Sigmoid colon (tissue), 7 donors: Measurements from ENCODE around the gene ARSI. TPM values are rescaled to one million over a fixed set of nuclear protein-coding genes. Genes with fewer than 3 reads are reported as not detected.

Source experiments
- DNase-seq: peaks from one replicate; pipeline ENCODE4 v3.0.0-alpha.2; 2019
- H3K27ac ChIP-seq, 4 donors: fragments of 200-600 bp; sonication (generic); one replicate each; pipeline ENCODE4 v1.5.1; 2016 to 2019; ENCODE audit warnings: mild to moderate bottlenecking in 1 of 4
- H3K27me3 ChIP-seq, 3 donors: fragments of 200-600 bp; sonication (generic); one replicate each; pipeline ENCODE4 v1.5.1; 2019; ENCODE audit warnings: mild to moderate bottlenecking in 1 of 3
- H3K36me3 ChIP-seq, 4 donors: fragments of 200-600 bp; sonication (generic); one replicate each; pipeline ENCODE4 v1.5.1; 2016 to 2019
- H3K4me1 ChIP-seq, 4 donors: fragments of 200-600 bp; sonication (generic); one replicate each; pipeline ENCODE4 v1.5.1; 2017 to 2019
- H3K4me3 ChIP-seq, 4 donors: fragments of 200-600 bp; sonication (generic); one replicate each; pipeline ENCODE4 v1.5.1; 2017 to 2019; ENCODE audit warnings: mild to moderate bottlenecking in 2 of 4, moderate library complexity in 1 of 4
- H3K9me3 ChIP-seq, 4 donors: fragments of 200-600 bp in 3 of 4; sonication (generic) in 3 of 4; one replicate each; pipeline versions ENCODE4 v1.5.1 to v1.6.1; 2013 to 2019
- CTCF ChIP-seq, 4 experiments: fragments of 450-650 bp in 3 of 4; fragments of 200-600 bp in 1 of 4; IDR thresholded peaks; one replicate each; pipeline ENCODE4 v1.5.1; 2016 to 2019; ENCODE audit warnings: antibody characterized with exemption in 4 of 4, mild to moderate bottlenecking in 3 of 4, moderate library complexity in 2 of 4
- EP300 ChIP-seq, 4 donors: sonication (generic); formaldehyde crosslinking; IDR thresholded peaks; one replicate each; pipeline ENCODE4 v1.6.1; 2017; ENCODE audit warnings: antibody characterized with exemption in 4 of 4
- POLR2A ChIP-seq, 2 donors: fragments of 450-650 bp; IDR thresholded peaks; one replicate each; pipeline ENCODE4 v1.6.1; 2016; ENCODE audit warnings: antibody characterized with exemption in 2 of 2, mild to moderate bottlenecking in 2 of 2, moderate library complexity in 2 of 2
- POLR2AphosphoS5 ChIP-seq, 4 donors: sonication (generic); formaldehyde crosslinking; IDR thresholded peaks; one replicate each; pipeline ENCODE4 v1.6.1; 2017; ENCODE audit warnings: antibody characterized with exemption in 4 of 4
- WGBS, 2 donors: extraction: QIAGEN DNeasy Blood & Tissue Kit; methylation state at CpG; one replicate each; pipeline ENCODE4 v1.1.7; 2013; 5-methylcytosine and 5-hydroxymethylcytosine counted together
- intact Hi-C: fragments of 100-400 bp; cut with DNase I; formaldehyde crosslinking; loops from one replicate; pipeline ENCODE4 v1.15.1; 2023
- polyA plus RNA-seq, 3 donors: library from polyadenylated mRNA; stranded (reverse); fragments of 200-250 nt; gene quantifications; one replicate each; pipeline ENCODE4 v1.2.3, GENCODE V29; 2013
- total RNA-seq, 4 donors: library from RNA; depleted of rRNA; stranded (reverse); fragments of >200 nt; gene quantifications; one replicate each; pipeline ENCODE4 v1.1.0, GENCODE V29; 2016
- donor health status: healthy with polysubstance abuse.
- donor health status: Bipolar disorder and iron deficiency.
- donor health status: healthy.

The ARSI gene
- total and polyA plus RNA-seq, 7 donors = 0.63 to 3.3 (median 1.5) TPM; not detected in 2

GRCh38 chr5:150288791-150289190, 13.9 kb downstream of the ARSI start:
- no peaks in the 10 kb centered on the region for H3K4me1 ChIP-seq
- intact Hi-C loops = no loop called here

GRCh38 chr5:150288361-150288760, 14.3 kb downstream of the ARSI start:
- H3K4me3 ChIP-seq = no peak overlapping the region
- no peaks in the 10 kb centered on the region for H3K36me3 ChIP-seq
- no peak for TF ChIP-seq EP300 (IDR thresholded peaks at IDR 0.05)
- no peak for TF ChIP-seq POLR2A (IDR thresholded peaks at IDR 0.05)
- TF ChIP-seq CTCF (IDR thresholded peaks at IDR 0.05) = no peak
- TF ChIP-seq POLR2AphosphoS5 (IDR thresholded peaks at IDR 0.05) = no peak
- H3K9me3 ChIP-seq = no peaks in the 10 kb centered on the region
- intact Hi-C loops = no loop called here
- H3K27ac ChIP-seq = no peak overlapping the region
- no peaks in the 10 kb centered on the region for H3K27me3 ChIP-seq
- WGBS, 2 donors = 80 to 90% methylated on average over 4 of the region's 4 CpGs
- DNase-seq = no peak
- H3K4me1 ChIP-seq = no peaks in the 10 kb centered on the region

More at GRCh38 chr5:150288791-150289190, 13.9 kb downstream of the ARSI start:
- WGBS, 2 donors = 54 to 60% methylated on average over 6 of the region's 6 CpGs
- no peak overlapping the region for H3K4me3 ChIP-seq
- TF ChIP-seq EP300 (IDR thresholded peaks at IDR 0.05) (no peak), POLR2AphosphoS5 (IDR thresholded peaks at IDR 0.05) (no peak), CTCF (IDR thresholded peaks at IDR 0.05) (no peak), POLR2A (IDR thresholded peaks at IDR 0.05) (no peak)
- no peaks in the 10 kb centered on the region for H3K9me3 ChIP-seq
- no peak overlapping the region for H3K27ac ChIP-seq
- H3K36me3 ChIP-seq = no peaks in the 10 kb centered on the region
- DNase-seq = no peak
- H3K27me3 ChIP-seq = no peaks in the 10 kb centered on the region

DNA sequence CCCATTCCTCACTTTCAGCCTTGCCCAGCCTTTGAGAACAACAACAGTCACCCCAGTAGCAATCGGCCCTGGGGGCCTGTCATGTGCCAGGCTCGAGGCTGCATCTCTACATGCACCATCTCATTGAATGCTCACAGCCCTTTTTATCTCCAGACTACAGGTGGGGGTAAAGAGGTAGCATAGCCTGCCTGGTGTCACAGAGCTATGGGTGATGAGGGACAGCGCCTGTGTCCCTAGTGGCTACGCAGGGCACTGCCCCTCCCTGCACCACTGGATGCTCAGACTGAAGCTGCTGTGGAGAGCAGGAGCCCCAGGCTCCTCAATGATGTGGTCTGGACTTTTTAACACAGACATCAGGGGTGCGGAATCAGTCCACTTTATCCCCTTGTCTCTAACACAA, 15.9 kb downstream of the ARSI start:
- H3K4me3 ChIP-seq = no peak overlapping the region
- H3K27ac ChIP-seq = no peak overlapping the region
- no peaks in the 10 kb centered on the region for H3K4me1 ChIP-seq
- H3K36me3 ChIP-seq = no peaks in the 10 kb centered on the region
- no peaks in the 10 kb centered on the region for H3K27me3 ChIP-seq
- no peaks in the 10 kb centered on the region for H3K9me3 ChIP-seq
- intact Hi-C loops = no loop called here
- no peak for DNase-seq
- 49 to 73% methylated on average over 5 of the region's 5 CpGs for WGBS, 2 donors
- TF ChIP-seq EP300 (IDR thresholded peaks at IDR 0.05) = no peak
- no peak for TF ChIP-seq POLR2AphosphoS5 (IDR thresholded peaks at IDR 0.05)
- no peak for TF ChIP-seq CTCF (IDR thresholded peaks at IDR 0.05)
- no peak for TF ChIP-seq POLR2A (IDR thresholded peaks at IDR 0.05)

GRCh38 chr5:150285114-150285513, 17.6 kb downstream of the ARSI start:
- intact Hi-C loops = no loop called here
- no peak for TF ChIP-seq CTCF (IDR thresholded peaks at IDR 0.05)
- no peak for TF ChIP-seq EP300 (IDR thresholded peaks at IDR 0.05)
- no peak for TF ChIP-seq POLR2A (IDR thresholded peaks at IDR 0.05)
- no peak for TF ChIP-seq POLR2AphosphoS5 (IDR thresholded peaks at IDR 0.05)
- no peak overlapping the region for H3K4me3 ChIP-seq
- H3K27ac ChIP-seq = no peak overlapping the region
- no peaks in the 10 kb centered on the region for H3K9me3 ChIP-seq
- no peak for DNase-seq
- H3K4me1 ChIP-seq = no peaks in the 10 kb centered on the region
- H3K36me3 ChIP-seq = no peaks in the 10 kb centered on the region
- 92 to 96% methylated on average over 7 of the region's 7 CpGs for WGBS, 2 donors
- no peaks in the 10 kb centered on the region for H3K27me3 ChIP-seq

DNA sequence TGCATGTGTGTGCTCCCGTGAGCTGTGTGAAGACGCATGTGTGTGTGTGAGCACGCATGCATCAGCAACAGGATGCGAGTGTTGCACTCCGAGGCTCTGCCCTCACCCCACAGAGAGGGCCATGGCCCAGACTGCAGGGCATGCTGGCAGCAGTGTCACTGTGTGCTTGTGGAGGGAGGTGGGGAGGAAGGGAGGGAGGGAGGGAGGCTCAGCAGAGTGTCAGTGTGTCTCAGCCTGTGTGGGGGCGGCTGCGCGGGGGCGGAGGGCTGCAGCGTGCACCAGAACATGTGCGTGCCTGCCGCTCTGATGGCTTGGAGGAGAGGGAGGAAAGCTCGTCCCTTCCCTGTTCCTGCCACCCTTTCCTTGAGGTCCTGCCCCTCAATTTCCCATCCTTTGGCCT, 18.4 kb downstream of the ARSI start:
- intact Hi-C loops = no loop called here
- 91 to 92% methylated on average over 13 of the region's 13 CpGs for WGBS, 2 donors

More for the DNA sequence above, 18.4 kb downstream of the ARSI start:
- no peaks in the 10 kb centered on the region for H3K27me3 ChIP-seq
- no peak overlapping the region for H3K4me3 ChIP-seq
- no peak for TF ChIP-seq EP300 (IDR thresholded peaks at IDR 0.05)
- no peak for TF ChIP-seq POLR2AphosphoS5 (IDR thresholded peaks at IDR 0.05)
- TF ChIP-seq CTCF (IDR thresholded peaks at IDR 0.05) = no peak
- no peak for TF ChIP-seq POLR2A (IDR thresholded peaks at IDR 0.05)
- no peaks in the 10 kb centered on the region for H3K4me1 ChIP-seq
- H3K27ac ChIP-seq = no peak overlapping the region
- no peaks in the 10 kb centered on the region for H3K36me3 ChIP-seq
- H3K9me3 ChIP-seq = no peaks in the 10 kb centered on the region
- no peak for DNase-seq
